GM23338 (cell line): Measurements from ENCODE around the gene NCBP3. TPM values are rescaled to one million over a fixed set of nuclear protein-coding genes. Genes with fewer than 3 reads are reported as not detected.

Experiments used
- ATAC-seq: fragments of 200-7000 bp; cut with Tn5 transposase; 3 replicates; pipeline ENCODE4 v1.9.1; 2020
- DNase-seq: peaks from one replicate; pipeline ENCODE4 v3.0.0-alpha.2; 2015; ENCODE audit warnings: low spot score
- H2AFZ ChIP-seq: fragments of 200-600 bp; sonication (generic); 2 replicates; pipeline ENCODE4 v1.8.0; 2016; ENCODE audit warnings: antibody characterized with exemption, mild to moderate bottlenecking, moderate library complexity
- H3F3A ChIP-seq: fragments of 200-600 bp; sonication (generic); replicated peaks from 2 replicates; pipeline ENCODE4 v1.8.0; 2017; ENCODE audit warnings: antibody characterized with exemption, mixed run types, low read depth
- H3K27ac ChIP-seq: fragments of 200-600 bp; sonication (generic); 2 replicates; pipeline ENCODE4 v1.6.1; 2016; ENCODE audit warnings: low read depth
- H3K27me3 ChIP-seq: fragments of 200-600 bp; sonication (generic); 2 replicates; pipeline ENCODE4 v1.8.0; 2016; ENCODE audit warnings: mild to moderate bottlenecking, mixed run types, moderate library complexity; ENCODE audit not compliant: insufficient read depth
- H3K36me3 ChIP-seq: fragments of 200-600 bp; sonication (generic); 2 replicates; pipeline ENCODE4 v1.8.0; 2016; ENCODE audit warnings: mild to moderate bottlenecking; ENCODE audit not compliant: insufficient read depth
- H3K4me1 ChIP-seq: fragments of 200-600 bp; sonication (generic); 2 replicates; pipeline ENCODE4 v1.8.0; 2016; ENCODE audit warnings: mild to moderate bottlenecking, moderate library complexity; ENCODE audit not compliant: insufficient read depth
- H3K4me2 ChIP-seq: fragments of 200-600 bp; sonication (generic); 2 replicates; pipeline ENCODE4 v1.7.1; 2017; ENCODE audit warnings: mixed run types
- H3K4me3 ChIP-seq: fragments of 200-600 bp; sonication (generic); 2 replicates; pipeline ENCODE4 v1.6.1; 2016; ENCODE audit warnings: mixed run types
- H3K79me2 ChIP-seq: fragments of 200-600 bp; sonication (generic); replicated peaks from 2 replicates; pipeline ENCODE4 v1.8.0; 2017; ENCODE audit warnings: mild to moderate bottlenecking; ENCODE audit not compliant: insufficient read depth
- H3K9me2 ChIP-seq: fragments of 200-600 bp; sonication (generic); 2 replicates; pipeline ENCODE4 v1.8.0; 2017; ENCODE audit not compliant: insufficient read depth
- H4K20me1 ChIP-seq: fragments of 200-600 bp; sonication (generic); replicated peaks from 2 replicates; pipeline ENCODE4 v1.8.0; 2017; ENCODE audit warnings: mild to moderate bottlenecking; ENCODE audit not compliant: insufficient read depth
- H3K27ac Mint-ChIP-seq: 2 replicates; pipeline ENCODE4 v1.8.0; 2020; ENCODE audit warnings: inconsistent platforms, mild to moderate bottlenecking, moderate library complexity, mixed read lengths
- H3K27me3 Mint-ChIP-seq: 3 replicates; pipeline ENCODE4 v1.8.0; 2022; ENCODE audit warnings: low read depth, mild to moderate bottlenecking, moderate library complexity, mixed read lengths, inconsistent platforms; ENCODE audit not compliant: insufficient read depth, poor library complexity
- H3K36me3 Mint-ChIP-seq: 3 replicates; pipeline ENCODE4 v1.8.0; 2021; ENCODE audit warnings: low read depth, mild to moderate bottlenecking, inconsistent platforms, moderate library complexity, mixed read lengths
- H3K4me1 Mint-ChIP-seq: 3 replicates; pipeline ENCODE4 v1.8.0; 2020; ENCODE audit warnings: mild to moderate bottlenecking, inconsistent platforms, mixed read lengths
- H3K4me3 Mint-ChIP-seq: 3 replicates; pipeline ENCODE4 v1.8.0; 2021; ENCODE audit warnings: moderate library complexity, mild to moderate bottlenecking, inconsistent platforms, mixed read lengths
- H3K9me3 Mint-ChIP-seq: 3 replicates; pipeline ENCODE4 v1.8.0; 2020; ENCODE audit warnings: moderate library complexity, mild to moderate bottlenecking, inconsistent platforms, mixed read lengths
- CTCF ChIP-seq, 2 experiments: fragments of 200-600 bp in 1 of 2; sonication (generic) in 1 of 2; conservative IDR thresholded peaks; 2 replicates each; pipeline versions ENCODE4 v1.5.1 to v1.6.1; 2016 to 2017; ENCODE audit warnings: antibody characterized with exemption in 2 of 2, low read depth in 2 of 2, mild to moderate bottlenecking in 2 of 2, moderate library complexity in 1 of 2
- ETS1 ChIP-seq: IDR thresholded peaks from 2 replicates; pipeline ENCODE4 v1.6.1; 2016; ENCODE audit warnings: antibody characterized with exemption
- EZH2 ChIP-seq: fragments of 200-600 bp; sonication (generic); IDR thresholded peaks from one replicate; pipeline ENCODE4 v1.8.0; 2017; ENCODE audit warnings: antibody characterized with exemption, mild to moderate bottlenecking, low read depth; ENCODE audit not compliant: unreplicated experiment
- EZH2phosphoT487 ChIP-seq: fragments of 200-600 bp; sonication (generic); IDR thresholded peaks from one replicate; pipeline ENCODE4 v1.8.1; 2018; ENCODE audit warnings: antibody characterized with exemption; ENCODE audit not compliant: unreplicated experiment
- JUNB ChIP-seq: IDR thresholded peaks from one replicate; pipeline ENCODE4 v1.6.1; 2016; ENCODE audit warnings: antibody characterized with exemption; ENCODE audit not compliant: unreplicated experiment
- NANOG ChIP-seq: IDR thresholded peaks from 2 replicates; pipeline ENCODE4 v1.6.1; 2016; ENCODE audit warnings: antibody characterized with exemption, borderline replicate concordance
- POLR2AphosphoS5 ChIP-seq: IDR thresholded peaks from 2 replicates; pipeline ENCODE4 v1.6.1; 2016; ENCODE audit warnings: antibody characterized with exemption, low read depth
- STAT1 ChIP-seq: IDR thresholded peaks from one replicate; pipeline ENCODE4 v1.6.1; 2016; ENCODE audit warnings: antibody characterized with exemption; ENCODE audit not compliant: unreplicated experiment
- ZNF331 ChIP-seq: fragments of 250-450 bp; sonication (Bioruptor Pico); IDR thresholded peaks from 2 replicates; pipeline ENCODE4 v1.5.0; 2020; ENCODE audit warnings: low read depth, mild to moderate bottlenecking, moderate library complexity
- ZNF462 ChIP-seq: fragments of 250-450 bp; sonication (Bioruptor Pico); IDR thresholded peaks from 2 replicates; pipeline ENCODE4 v1.5.0; 2020; ENCODE audit warnings: mild to moderate bottlenecking, moderate library complexity
- polyA plus RNA-seq: library from polyadenylated mRNA; unstranded; fragments of >200 nt; fragmentation: Nextera tagmentation; extraction: Ambion mirVana; gene quantifications from 2 replicates; pipeline ENCODE4 v1.2.1, GENCODE V29; 2016
- total RNA-seq: library from RNA; depleted of rRNA; stranded (reverse); fragments of >200 nt; shearing (Covaris generic); gene quantifications from 2 replicates; pipeline ENCODE4 v1.2.3, GENCODE V29; 2014

NCBP3 gene
- total and polyA plus RNA-seq, 2 experiments from 2014 or later: 35.5 to 42.8 TPM

- Histone ChIP-seq H3K4me3 (no peak overlapping the region), H4K20me1 (no peaks in the 10 kb centered on the region), H3K27ac (no peak overlapping the region), H3K4me2 (no peak overlapping the region), H2AFZ (no peak overlapping the region), H3K4me1 (no peaks in the 10 kb centered on the region), H3K36me3 (no peaks in the 10 kb centered on the region; the same call in 1 of the 2 replicates), H3K9me2 (no peaks in the 10 kb centered on the region), H3K27me3 (no peaks in the 10 kb centered on the region), H3K79me2 (no peaks in the 10 kb centered on the region), H3F3A (no peaks in the 10 kb centered on the region)
- ATAC-seq: no peak
- no peaks in the 10 kb centered on the region; the same call in 2 of the 3 replicates for H3K4me1 Mint-ChIP-seq
- no peak overlapping the region for H3K4me3 Mint-ChIP-seq
- no peak for DNase-seq
- H3K27me3 Mint-ChIP-seq: peaks cover 7% of the 10 kb centered on the region
- no peak overlapping the region; the same call in 1 of the 2 replicates for H3K27ac Mint-ChIP-seq
- TF ChIP-seq NANOG (no peak), ETS1 (no peak), ZNF462 (CRISPR knock-in tag) (no peak), ZNF331 (CRISPR knock-in tag) (no peak), EZH2 (no peak), EZH2phosphoT487 (no peak), CTCF (conservative IDR thresholded peaks at IDR 0.05; ENCODE audit: low read depth in 2 of 2) (no peak), POLR2AphosphoS5 (no peak), STAT1 (no peak), JUNB (no peak)
- no peaks in the 10 kb centered on the region for H3K9me3 Mint-ChIP-seq
- H3K36me3 Mint-ChIP-seq: peaks cover 5% of the 10 kb centered on the region; the same call in 2 of the 3 replicates
These were observed 15.1 kb upstream of the NCBP3 start for GRCh38 chr17:3860939-3861700.
